Measurements from ENCODE around the gene ZNF70.
A peak's percentile ranks its signal among the peaks of the same experiment; 100 is the strongest.

ZNF70 gene

GRCh38 chr22:23750714-23751440 lies at the start of gene ZNF70:
Gene ZNF70, minus strand, starts transcription at chr22:23751112. Its CDS starts 5,972 bp downstream, at chr22:23745140.
- peak; percentile 42 for DNase-seq (ENCODE audit: low read depth)

GRCh38 chr22:23796461-23796860 lies 45.5 kb upstream of the ZNF70 start:
- no peak for DNase-seq (ENCODE audit: low read depth)

DNA sequence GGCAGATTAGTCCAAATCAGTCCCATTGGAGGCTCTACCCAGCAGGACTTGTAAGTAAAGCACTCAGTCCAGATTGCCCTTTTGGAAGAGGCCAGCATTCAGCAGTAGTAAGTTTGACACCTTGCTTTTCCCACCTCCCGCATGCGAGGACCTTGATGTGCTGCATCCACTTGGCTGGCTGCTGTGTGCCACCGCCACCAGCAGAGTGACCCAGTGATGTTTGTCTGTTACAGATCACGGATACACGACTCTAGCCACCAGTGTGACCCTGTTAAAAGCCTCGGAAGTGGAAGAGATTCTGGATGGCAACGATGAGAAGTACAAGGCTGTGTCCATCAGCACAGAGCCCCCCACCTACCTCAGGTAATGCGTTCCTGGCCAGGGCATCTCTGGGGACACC lies 42.4 kb upstream of the ZNF70 start:
- DNase-seq (ENCODE audit: low read depth): no peak

DNA sequence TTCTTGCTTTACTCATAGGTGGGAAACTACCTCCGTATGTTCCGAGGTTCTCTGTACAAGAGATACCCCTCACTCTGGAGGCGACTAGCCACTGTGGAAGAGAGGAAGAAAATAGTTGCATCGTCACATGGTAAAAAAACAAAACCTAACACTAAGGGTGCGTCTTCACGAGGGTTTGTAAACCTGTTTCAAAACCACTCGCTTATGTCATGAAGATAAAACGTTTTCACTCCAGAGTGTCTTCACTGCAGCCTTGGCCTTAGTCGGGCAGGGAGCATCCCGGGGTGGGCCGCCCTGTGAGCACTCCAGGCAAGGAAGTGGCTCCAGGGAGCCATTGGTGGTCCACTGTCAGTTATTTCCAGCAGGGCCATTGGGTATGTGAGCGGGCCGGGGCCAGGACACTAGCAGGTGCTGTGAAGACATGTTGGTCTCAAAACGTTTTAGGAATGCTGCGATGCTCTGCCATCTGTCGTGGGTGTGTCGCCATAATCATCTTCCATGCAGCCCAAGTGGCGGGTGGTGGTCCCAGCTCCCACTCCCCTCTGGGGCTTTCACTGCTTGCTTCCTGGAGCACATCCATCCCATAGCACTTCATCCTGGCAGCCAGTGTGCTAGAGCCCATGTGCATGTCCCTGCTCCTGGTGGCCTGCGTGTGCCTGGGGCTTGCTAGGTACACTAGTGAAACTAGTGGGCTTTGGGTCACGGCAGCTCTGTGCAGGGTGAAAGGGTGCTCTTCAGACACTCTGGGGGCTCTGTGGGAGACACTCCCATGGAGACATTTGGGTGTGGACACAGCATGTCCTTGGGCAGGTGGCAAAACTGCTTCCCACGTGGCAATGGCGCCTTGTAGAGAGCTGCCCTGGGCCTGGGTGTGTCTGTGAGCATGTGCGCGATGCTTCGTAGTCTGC lies 41.1 kb upstream of the ZNF70 start:
- no peak for DNase-seq (ENCODE audit: low read depth)

- DNase-seq (ENCODE audit: low read depth): peak; percentile 63
These were observed 40.2 kb upstream of the ZNF70 start for GRCh38 chr22:23790819-23791737.

DNA sequence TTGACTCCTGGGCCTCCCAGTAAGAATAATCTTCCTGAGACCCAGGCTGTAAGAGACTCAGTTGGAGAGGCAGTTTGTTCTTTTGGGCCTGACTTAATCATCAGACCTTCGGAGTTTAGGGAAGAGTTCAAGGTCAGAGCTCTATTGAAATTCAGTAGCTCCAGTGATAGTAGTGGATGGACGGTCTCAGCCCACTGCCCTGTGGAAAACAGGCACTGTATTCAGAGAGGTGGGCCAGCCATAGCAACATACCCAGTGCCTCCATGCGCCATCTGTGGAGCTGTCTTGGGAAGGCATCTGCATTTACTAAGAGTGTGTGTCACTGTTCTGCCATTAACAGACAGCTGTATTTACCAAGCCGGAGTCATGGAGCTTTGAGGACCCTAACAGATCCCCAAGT lies 38.7 kb upstream of the ZNF70 start:
- no peak for DNase-seq (ENCODE audit: low read depth)

- no peak for DNase-seq (ENCODE audit: low read depth)
These were observed 38.2 kb upstream of the ZNF70 start for GRCh38 chr22:23789121-23789520.

DNA sequence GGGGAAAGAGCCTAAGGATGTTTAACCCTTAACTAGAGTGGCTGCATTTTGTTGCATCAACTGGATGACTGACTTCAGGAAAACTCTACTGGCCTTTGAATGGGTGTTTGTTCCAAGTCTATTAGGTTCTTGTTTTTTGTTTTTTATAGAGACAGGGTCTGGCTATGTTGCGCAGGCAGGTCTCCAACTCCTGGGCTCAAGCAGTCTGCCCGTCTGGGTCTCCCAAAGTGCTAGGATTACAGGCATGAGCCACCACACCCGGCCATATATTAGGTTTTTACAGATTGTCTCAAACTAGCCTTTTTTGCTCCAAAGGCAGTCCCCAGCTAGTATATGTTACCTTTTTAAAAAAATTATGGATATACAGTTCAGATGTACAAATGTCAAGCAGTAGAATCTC lies 37.0 kb upstream of the ZNF70 start:
- no peak for DNase-seq (ENCODE audit: low read depth)

DNA sequence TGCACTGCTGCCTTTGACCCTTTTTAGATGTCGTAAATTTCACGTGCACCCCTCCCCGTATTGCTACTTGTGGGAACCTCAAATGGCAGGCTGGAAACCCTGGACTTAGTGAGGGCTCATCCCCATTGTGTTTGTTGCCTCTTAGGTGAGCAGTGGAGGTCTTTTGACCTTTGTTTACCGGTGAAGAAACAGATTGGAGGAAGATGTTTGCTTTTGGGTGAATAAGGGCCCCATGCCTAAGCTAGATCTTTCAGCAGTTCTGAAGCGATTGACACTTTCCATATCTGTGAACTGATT lies 36.6 kb upstream of the ZNF70 start:
- no peak for DNase-seq (ENCODE audit: low read depth)

- peak; percentile 67 for DNase-seq (ENCODE audit: low read depth)
These were observed 36.1 kb upstream of the ZNF70 start, which contains the start of gene SMARCB1 for GRCh38 chr22:23786752-23787599. Gene SMARCB1, plus strand, starts transcription at chr22:23786966. Its CDS starts 204 bp downstream, at chr22:23787170.

GRCh38 chr22:23786261-23786710 lies 35.4 kb upstream of the ZNF70 start:
- no peak for DNase-seq (ENCODE audit: low read depth)

DNA sequence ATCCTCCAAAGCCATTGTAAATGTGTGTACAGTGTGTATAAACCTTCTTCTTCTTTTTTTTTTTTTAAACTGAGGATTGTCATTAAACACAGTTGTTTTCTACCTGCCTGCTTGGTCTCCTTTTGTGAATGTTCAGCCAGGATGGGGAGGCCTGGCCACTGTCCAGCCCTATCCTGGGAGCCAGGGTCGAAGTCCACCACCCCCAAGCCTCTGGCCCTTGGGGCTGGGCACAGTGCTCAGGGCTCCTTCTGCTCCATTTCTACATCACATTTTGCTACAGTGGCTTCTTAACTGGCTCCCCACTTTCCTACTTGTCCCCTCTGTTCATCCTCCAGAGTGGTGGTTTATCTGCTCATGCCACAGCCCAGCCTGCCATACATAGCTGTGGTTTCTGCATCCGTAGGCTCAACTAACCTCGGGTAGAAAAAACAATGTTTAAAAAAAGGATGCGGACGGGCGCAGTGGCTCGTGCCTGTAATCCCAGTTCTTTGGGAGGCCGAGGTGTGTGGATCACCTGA lies 33.4 kb upstream of the ZNF70 start:
- no peak for DNase-seq (ENCODE audit: low read depth)

GRCh38 chr22:23783265-23784150 lies 32.6 kb upstream of the ZNF70 start:
- DNase-seq (ENCODE audit: low read depth): no peak

- no peak for DNase-seq (ENCODE audit: low read depth)
These were observed 31.8 kb upstream of the ZNF70 start for GRCh38 chr22:23782703-23783102.

DNA sequence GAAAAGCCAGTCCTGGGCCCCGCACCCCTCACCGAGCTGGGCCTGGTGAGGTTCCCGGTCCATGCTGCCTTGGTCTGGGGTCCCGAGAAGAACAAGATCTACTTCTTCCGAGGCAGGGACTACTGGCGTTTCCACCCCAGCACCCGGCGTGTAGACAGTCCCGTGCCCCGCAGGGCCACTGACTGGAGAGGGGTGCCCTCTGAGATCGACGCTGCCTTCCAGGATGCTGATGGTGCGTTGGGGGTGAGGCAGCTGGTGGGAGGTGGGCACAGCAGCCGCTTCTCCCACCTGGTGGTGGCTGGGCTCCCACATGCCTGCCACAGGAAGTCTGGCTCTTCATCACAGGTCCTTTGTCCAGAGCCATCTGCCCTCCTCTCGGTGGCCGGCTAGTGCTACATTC lies 31.3 kb upstream of the ZNF70 start:
- DNase-seq (ENCODE audit: low read depth): no peak

DNA sequence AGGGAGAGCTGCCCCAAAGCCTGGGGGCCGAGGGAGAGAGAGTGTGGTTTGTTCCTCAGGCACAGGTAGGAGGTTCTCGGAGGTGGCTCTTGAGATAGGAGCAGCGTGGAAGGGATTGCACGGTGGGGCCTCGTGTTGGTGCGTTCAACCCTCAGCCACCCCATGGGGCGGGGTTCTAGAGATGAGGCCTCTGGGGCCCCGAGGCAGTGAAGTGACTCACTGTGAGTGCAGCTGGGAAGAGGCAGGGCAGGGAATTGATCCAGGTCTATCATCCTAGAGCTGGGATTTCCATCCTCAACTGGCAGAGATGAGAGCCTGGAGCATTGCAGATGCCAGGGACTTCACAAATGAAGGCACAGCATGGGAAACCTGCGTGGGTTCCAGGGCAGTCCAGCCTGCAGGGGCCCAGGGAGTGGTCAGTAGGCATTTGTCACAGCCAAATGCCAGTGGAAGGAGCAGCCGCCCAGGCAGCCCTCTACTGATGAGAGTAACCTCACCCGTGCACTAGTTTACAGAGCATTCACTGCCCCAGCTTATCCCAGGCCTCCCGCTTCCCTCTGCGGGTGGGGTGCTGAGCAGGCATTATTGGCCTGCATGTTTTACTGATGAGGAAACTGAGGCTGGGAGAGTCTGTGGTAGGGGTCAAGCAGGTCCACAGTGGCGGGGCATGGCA lies 30.7 kb upstream of the ZNF70 start:
- DNase-seq (ENCODE audit: low read depth): peak; percentile 54

DNA sequence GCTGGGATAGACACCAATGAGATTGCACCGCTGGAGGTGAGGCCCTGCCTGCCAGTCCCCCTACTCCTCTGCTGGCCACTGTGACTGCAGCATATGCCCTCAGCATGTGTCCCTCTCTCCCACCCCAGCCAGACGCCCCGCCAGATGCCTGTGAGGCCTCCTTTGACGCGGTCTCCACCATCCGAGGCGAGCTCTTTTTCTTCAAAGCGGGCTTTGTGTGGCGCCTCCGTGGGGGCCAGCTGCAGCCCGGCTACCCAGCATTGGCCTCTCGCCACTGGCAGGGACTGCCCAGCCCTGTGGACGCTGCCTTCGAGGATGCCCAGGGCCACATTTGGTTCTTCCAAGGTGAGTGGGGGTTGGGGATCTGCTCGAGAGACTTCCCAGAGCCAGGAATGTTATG lies 30.2 kb upstream of the ZNF70 start:
- DNase-seq (ENCODE audit: low read depth): no peak

- DNase-seq (ENCODE audit: low read depth): no peak
These were observed 29.3 kb upstream of the ZNF70 start for GRCh38 chr22:23780146-23780748.

- no peak for DNase-seq (ENCODE audit: low read depth)
These were observed 28.8 kb upstream of the ZNF70 start for GRCh38 chr22:23779731-23780130.
